A673 (cell line): ENCODE results near the gene SFXN1. TPM values are rescaled to one million over a fixed set of nuclear protein-coding genes. Genes with fewer than 3 reads are reported as not detected.

Experiments
- BruUV-seq: library from RNA; stranded (reverse); fragments of 400-500 nt; replicated peaks from 2 replicates; lab custom pipeline; 2021; lab: Mats Ljungman, UMichigan
- CTCF ChIA-PET: fragments of 300-600 bp; sonication (Branson Sonifier 250); formaldehyde crosslinking; loops from one replicate; lab custom pipeline; 2022; ENCODE audit warnings: antibody characterized with exemption; lab: Charles Lee
- POLR2A ChIA-PET: fragments of 300-600 bp; sonication (Branson Sonifier 250); formaldehyde crosslinking; loops from one replicate; lab custom pipeline; 2022; ENCODE audit warnings: antibody characterized with exemption; ENCODE audit not compliant: low non-redundant PET; lab: Charles Lee
- DNase-seq: peaks from one replicate; pipeline ENCODE4 v3.0.0-alpha.2; 2015; ENCODE audit warnings: low spot score
- H3K27ac ChIP-seq: fragments of 200-600 bp; sonication (generic); 2 replicates; pipeline ENCODE4 v1.5.1; 2016; ENCODE audit warnings: mixed run types, low read depth, mild to moderate bottlenecking, mixed read lengths, antibody characterized with exemption, low read length; ENCODE audit not compliant: poor library complexity, severe bottlenecking
- H3K27me3 ChIP-seq: fragments of 200-600 bp; sonication (generic); replicated peaks from 2 replicates; pipeline ENCODE4 v1.6.1; 2017; ENCODE audit warnings: mixed run types, low read depth, mild to moderate bottlenecking, mixed read lengths, antibody characterized with exemption, low read length; ENCODE audit not compliant: insufficient read depth, poor library complexity
- H3K36me3 ChIP-seq: fragments of 200-600 bp; sonication (generic); 2 replicates; pipeline ENCODE4 v1.6.1; 2016; ENCODE audit warnings: mixed run types, mild to moderate bottlenecking, mixed read lengths, antibody characterized with exemption, low read length; ENCODE audit not compliant: insufficient read depth, poor library complexity, severe bottlenecking
- H3K4me1 ChIP-seq: fragments of 200-600 bp; sonication (generic); 2 replicates; pipeline ENCODE4 v1.6.1; 2017; ENCODE audit warnings: mixed run types, mild to moderate bottlenecking, mixed read lengths, antibody characterized with exemption, low read length; ENCODE audit not compliant: insufficient read depth, poor library complexity, severe bottlenecking
- H3K4me3 ChIP-seq: fragments of 200-600 bp; sonication (generic); 2 replicates; pipeline ENCODE4 v1.5.1; 2016; ENCODE audit warnings: low read depth, mixed run types, mild to moderate bottlenecking, mixed read lengths, low read length; ENCODE audit not compliant: poor library complexity, severe bottlenecking
- H3K9me3 ChIP-seq: fragments of 200-600 bp; sonication (generic); 2 replicates; pipeline ENCODE4 v1.6.1; 2016; ENCODE audit warnings: mixed run types, low read depth, mild to moderate bottlenecking, mixed read lengths, antibody characterized with exemption, low read length; ENCODE audit not compliant: poor library complexity, severe bottlenecking
- CTCF ChIP-seq: fragments of 300-800, 200-600 bp; sonication (generic); conservative IDR thresholded peaks from 2 replicates; pipeline ENCODE4 v1.5.1; 2017; ENCODE audit warnings: low read depth, mild to moderate bottlenecking, antibody characterized with exemption, low read length, moderate library complexity, mixed read lengths
- EZH2 ChIP-seq: fragments of 200-600 bp; sonication (generic); IDR thresholded peaks from 2 replicates; pipeline ENCODE4 v1.6.1; 2017; ENCODE audit warnings: borderline replicate concordance, low read depth, mild to moderate bottlenecking, mixed read lengths, antibody characterized with exemption, low read length; ENCODE audit not compliant: poor library complexity, severe bottlenecking
- intact Hi-C: fragments of 100-400 bp; cut with micrococcal nuclease; formaldehyde crosslinking; loops from one replicate; pipeline ENCODE4 v1.10.0; 2022; ENCODE audit not compliant: unreplicated experiment
- total RNA-seq: library from RNA; stranded (reverse); gene quantifications from 2 replicates; pipeline ENCODE4 v1.2.3, GENCODE V29; 2021

The SFXN1 gene
- total RNA-seq, 1 experiment from 2014 or later, result 108 TPM

- Histone ChIP-seq H3K36me3 (no peaks in the 10 kb centered on the region), H3K27me3 (peaks cover 27% of the 10 kb centered on the region), H3K4me3 (no peak overlapping the region), H3K9me3 (no peaks in the 10 kb centered on the region), H3K4me1 (no peaks in the 10 kb centered on the region), H3K27ac (no peak overlapping the region)
- CTCF ChIA-PET, result no interaction called here
- no peak for TF ChIP-seq EZH2
- TF ChIP-seq CTCF, result no peak
- DNase-seq, result no peak
- BruUV-seq, result no TSS peak
- intact Hi-C loops, result no loop called here
- POLR2A ChIA-PET, result no interaction called here
Measured at GRCh38 chr5:175438234-175438857, 40.0 kb upstream of the SFXN1 start.

- H3K9me3 ChIP-seq, result no peaks in the 10 kb centered on the region
- intact Hi-C loops, result loop anchor here (1.0 to 5.0 kb wide), 2 partner anchors 241 to 492 kb away; no protein-coding TSS in a partner anchor
Measured at GRCh38 chr5:175443514-175444059, 34.8 kb upstream of the SFXN1 start.

More at GRCh38 chr5:175443514-175444059, 34.8 kb upstream of the SFXN1 start:
- peak overlapping the region; percentile 33 for H3K4me3 ChIP-seq
- CTCF ChIA-PET, result interaction anchor here (0.7 kb wide), 2 partner anchors 323 to 492 kb away, joined by 3 to 4 read pairs; no protein-coding TSS in a partner anchor
- peaks cover 56% of the 10 kb centered on the region for H3K27me3 ChIP-seq
- no peaks in the 10 kb centered on the region for H3K36me3 ChIP-seq
- no TSS peak for BruUV-seq
- no peaks in the 10 kb centered on the region for H3K4me1 ChIP-seq
- POLR2A ChIA-PET, result no interaction called here
- TF ChIP-seq EZH2 (no peak), CTCF (no peak)
- DNase-seq, result no peak
- no peak overlapping the region for H3K27ac ChIP-seq
